ENCODE data around the gene OTUB2. TPM values are rescaled to one million over a fixed set of nuclear protein-coding genes. Genes with fewer than 3 reads are reported as not detected.
A peak's percentile ranks its signal among the peaks of the same experiment; 100 is the strongest.

OTUB2 gene
- total RNA-seq, 1 donor from 2014 or later, result 8.3 TPM

- no peak for DNase-seq (ENCODE audit: low read depth)
- Histone ChIP-seq H3K36me3 (ENCODE audit: control insufficient read depth, insufficient read depth, low read length) (no peaks in the 10 kb centered on the region), H3K27me3 (ENCODE audit: control insufficient read depth, insufficient read depth, low read length) (peaks cover 2% of the 10 kb centered on the region), H3K4me3 (ENCODE audit: low read depth, low read length) (no peak overlapping the region)
- TF ChIP-seq, protein P1, sequence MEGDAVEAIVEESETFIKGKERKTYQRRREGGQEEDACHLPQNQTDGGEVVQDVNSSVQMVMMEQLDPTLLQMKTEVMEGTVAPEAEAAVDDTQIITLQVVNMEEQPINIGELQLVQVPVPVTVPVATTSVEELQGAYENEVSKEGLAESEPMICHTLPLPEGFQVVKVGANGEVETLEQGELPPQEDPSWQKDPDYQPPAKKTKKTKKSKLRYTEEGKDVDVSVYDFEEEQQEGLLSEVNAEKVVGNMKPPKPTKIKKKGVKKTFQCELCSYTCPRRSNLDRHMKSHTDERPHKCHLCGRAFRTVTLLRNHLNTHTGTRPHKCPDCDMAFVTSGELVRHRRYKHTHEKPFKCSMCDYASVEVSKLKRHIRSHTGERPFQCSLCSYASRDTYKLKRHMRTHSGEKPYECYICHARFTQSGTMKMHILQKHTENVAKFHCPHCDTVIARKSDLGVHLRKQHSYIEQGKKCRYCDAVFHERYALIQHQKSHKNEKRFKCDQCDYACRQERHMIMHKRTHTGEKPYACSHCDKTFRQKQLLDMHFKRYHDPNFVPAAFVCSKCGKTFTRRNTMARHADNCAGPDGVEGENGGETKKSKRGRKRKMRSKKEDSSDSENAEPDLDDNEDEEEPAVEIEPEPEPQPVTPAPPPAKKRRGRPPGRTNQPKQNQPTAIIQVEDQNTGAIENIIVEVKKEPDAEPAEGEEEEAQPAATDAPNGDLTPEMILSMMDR (IDR thresholded peaks at IDR 0.05; ENCODE audit: insufficient read depth, low read length, poor library complexity, severe bottlenecking), result no peak
Observed at GRCh38 chr14:93993382-93993781, 32.8 kb upstream of the OTUB2 start.

DNA sequence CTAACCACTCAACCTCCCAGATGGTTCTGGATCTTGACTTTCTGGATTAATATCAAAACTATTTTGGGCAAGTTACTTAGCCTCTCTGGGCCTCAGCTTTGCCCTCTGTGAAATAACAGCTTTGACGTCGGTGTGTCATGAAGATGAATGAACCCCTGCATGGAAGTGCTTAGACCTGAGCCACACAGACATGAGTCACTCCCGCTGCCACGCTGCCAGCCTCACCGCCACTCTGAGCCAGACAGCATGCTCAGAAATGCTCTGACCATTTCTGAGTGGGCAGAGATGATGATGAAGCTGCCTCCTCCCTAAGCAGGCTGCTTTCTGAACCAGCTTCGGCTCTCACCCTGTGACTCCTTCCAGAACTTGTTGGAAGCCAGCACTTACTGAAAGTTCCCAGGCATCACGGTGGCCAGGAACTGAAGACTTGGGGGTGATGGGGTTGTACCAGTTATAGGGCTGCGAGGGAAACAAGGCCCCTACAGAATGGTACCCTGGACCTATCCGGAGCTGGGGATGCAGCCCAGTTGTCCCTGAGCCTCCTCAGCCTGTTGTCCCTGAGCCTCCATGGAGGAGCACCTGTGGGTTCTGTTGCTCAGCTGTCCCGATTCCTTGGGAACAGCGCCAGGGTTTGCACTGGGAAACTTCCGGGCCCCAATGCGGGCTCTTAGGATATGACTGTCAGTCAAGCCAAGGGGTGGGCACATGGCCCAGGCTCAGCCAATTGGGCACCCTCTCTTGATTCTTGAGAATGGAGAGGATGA is 31.0 kb upstream of the OTUB2 start:
- Histone ChIP-seq H3K4me3 (ENCODE audit: low read depth, low read length) (no peak overlapping the region), H3K36me3 (ENCODE audit: control insufficient read depth, insufficient read depth, low read length) (no peaks in the 10 kb centered on the region), H3K27me3 (ENCODE audit: control insufficient read depth, insufficient read depth, low read length) (no peaks in the 10 kb centered on the region)
- DNase-seq (ENCODE audit: low read depth), result peak; percentile 70
- TF ChIP-seq, protein P1 (IDR thresholded peaks at IDR 0.05; ENCODE audit: insufficient read depth, low read length, poor library complexity, severe bottlenecking), result no peak

DNA sequence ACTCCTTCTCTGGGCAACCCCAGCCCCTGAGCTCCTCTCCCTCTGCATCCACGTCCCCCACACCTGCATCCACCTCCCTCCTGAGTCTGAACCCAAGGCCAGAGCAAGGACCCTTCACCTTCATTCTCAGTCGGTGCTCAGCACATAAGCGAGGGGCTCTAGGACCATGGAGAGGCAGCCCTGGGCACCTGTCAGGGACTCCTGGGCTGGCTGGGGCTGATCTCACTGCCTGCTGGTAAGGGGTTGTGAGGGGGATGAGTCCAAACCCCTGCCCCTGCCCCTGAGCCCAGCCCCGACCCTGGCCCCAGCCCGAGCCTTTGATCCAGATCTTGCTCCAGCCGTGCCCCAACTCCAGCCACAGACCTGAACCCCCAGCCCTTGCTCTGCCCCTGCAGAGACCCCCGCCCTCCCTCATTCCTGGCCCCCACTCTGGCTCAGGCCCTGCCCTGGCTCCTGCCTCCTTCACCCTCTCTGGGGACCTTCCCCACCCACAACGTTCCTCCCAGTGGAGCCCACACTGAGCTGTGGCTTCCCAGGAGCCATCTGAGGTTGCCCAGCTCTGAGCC is 29.9 kb upstream of the OTUB2 start:
- Histone ChIP-seq H3K27me3 (ENCODE audit: control insufficient read depth, insufficient read depth, low read length) (peaks cover 1% of the 10 kb centered on the region), H3K36me3 (ENCODE audit: control insufficient read depth, insufficient read depth, low read length) (no peaks in the 10 kb centered on the region), H3K4me3 (ENCODE audit: low read depth, low read length) (no peak overlapping the region)
- DNase-seq (ENCODE audit: low read depth), result no peak
- TF ChIP-seq, protein P1 (IDR thresholded peaks at IDR 0.05; ENCODE audit: insufficient read depth, low read length, poor library complexity, severe bottlenecking), result no peak

- H3K27me3 ChIP-seq (ENCODE audit: control insufficient read depth, insufficient read depth, low read length), result peaks cover 2% of the 10 kb centered on the region
- DNase-seq (ENCODE audit: low read depth), result no peak
Observed at GRCh38 chr14:93997082-93997481, 29.1 kb upstream of the OTUB2 start, which contains the start of gene CCDC197. TSS of gene CCDC197 (plus strand) at chr14:93997301. CDS start at chr14:93998132, 831 bp downstream.

GRCh38 chr14:93997916-93998870 is 27.9 kb upstream of the OTUB2 start:
- TF ChIP-seq, protein P1 (IDR thresholded peaks at IDR 0.05; ENCODE audit: insufficient read depth, low read length, poor library complexity, severe bottlenecking), result no peak
- DNase-seq (ENCODE audit: low read depth), result no peak
- no peak overlapping the region for H3K4me3 ChIP-seq (ENCODE audit: low read depth, low read length)
- H3K36me3 ChIP-seq (ENCODE audit: control insufficient read depth, insufficient read depth, low read length), result no peaks in the 10 kb centered on the region
- peaks cover 2% of the 10 kb centered on the region for H3K27me3 ChIP-seq (ENCODE audit: control insufficient read depth, insufficient read depth, low read length)

More at GRCh38 chr14:93997082-93997481, 29.1 kb upstream of the OTUB2 start, which contains the start of gene CCDC197:
- no peak within 1 kb of the TSS for H3K4me3 ChIP-seq (ENCODE audit: low read depth, low read length)
- no peaks in the 10 kb centered on the region for H3K36me3 ChIP-seq (ENCODE audit: control insufficient read depth, insufficient read depth, low read length)
- TF ChIP-seq, protein P1 (IDR thresholded peaks at IDR 0.05; ENCODE audit: insufficient read depth, low read length, poor library complexity, severe bottlenecking), result no peak
